Activated CD4-positive, alpha-beta T cell treated with anti-CD3 and anti-CD28 coated beads for 4 hours (primary cell): ENCODE results near the gene RNPC3.
"Not testable (repeated sequence)": the region's sequence is repeated elsewhere in the genome, so short reads cannot be mapped to it uniquely, and the experiment has no call there.

Experiments
- DNase-seq, 2 donors: peaks; one replicate each; pipeline ENCODE4 v3.0.0-alpha.2; 2020

Gene RNPC3

DNA sequence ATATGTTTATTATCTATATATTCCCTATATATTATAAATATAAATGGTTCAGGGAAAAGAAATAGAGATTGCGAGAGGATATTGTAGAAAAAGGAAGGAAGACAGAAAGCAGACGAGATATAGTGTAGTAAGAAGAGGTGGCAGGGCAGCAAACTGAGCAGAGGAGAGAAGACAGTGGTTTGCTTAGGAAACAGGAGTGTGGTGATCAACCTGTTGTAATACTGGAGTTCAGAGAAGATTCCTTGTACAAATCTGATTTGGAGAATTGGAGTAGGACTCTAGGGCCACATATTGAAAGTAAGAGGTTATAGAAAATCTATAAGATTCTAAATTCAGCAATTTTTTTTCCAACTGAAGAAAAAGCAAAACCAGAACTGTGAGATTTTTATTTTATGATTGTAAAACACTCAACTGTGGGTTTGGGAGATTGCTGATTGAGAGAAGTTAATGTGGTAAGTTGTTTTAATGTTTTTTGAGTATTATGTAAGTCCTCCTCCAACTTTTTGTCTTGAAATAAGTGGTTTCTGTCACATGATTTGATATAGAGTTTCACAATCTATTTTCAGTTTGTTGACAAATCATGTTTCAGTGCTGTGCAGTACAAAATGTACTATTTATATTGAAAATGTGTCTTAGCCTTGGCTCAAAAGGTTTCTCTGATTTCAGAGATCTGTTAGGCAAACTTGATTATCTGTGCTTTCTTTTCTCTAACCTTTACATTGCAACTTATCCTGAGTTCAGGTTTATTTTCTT, 36.3 kb downstream of the RNPC3 start:
- no peak for DNase-seq

DNA sequence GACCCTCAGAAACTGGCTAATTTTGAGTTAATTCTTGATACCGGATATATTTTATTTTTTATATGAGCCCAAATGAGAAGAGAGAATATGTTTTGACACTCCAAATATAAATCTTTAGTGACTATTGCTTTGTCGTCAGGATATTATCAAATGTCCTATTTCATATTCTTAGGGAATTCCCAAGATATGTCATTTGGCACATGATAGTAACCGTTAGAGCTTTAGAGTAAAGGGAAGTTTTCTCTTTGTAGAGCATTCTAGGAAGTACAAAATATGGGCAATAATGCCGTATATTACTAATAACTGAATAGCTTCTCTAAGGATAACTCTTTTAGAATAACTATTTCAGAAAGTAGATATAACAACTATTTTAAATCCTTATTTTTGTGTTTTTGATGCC, 37.6 kb downstream of the RNPC3 start:
- no peak for DNase-seq

DNA sequence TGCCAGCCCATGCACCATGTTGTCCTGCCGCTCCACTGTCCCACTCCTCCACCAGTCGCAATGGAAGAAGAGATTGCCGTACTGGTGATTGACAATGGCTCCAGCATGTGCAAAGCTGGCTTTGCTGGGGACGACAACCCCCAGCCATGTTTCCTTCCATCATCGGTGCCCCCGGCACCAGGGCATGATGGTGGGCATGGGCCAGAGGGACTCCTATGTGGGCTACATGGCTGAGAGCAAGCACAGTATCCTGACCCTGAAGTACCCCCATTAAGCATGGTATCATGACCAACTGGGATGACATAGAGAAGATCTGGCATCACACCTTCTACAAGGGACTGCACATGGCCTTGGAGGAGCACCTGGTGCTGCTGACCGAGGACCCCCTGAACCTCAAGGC, 44.0 kb downstream of the RNPC3 start:
- DNase-seq, result no peak

DNA sequence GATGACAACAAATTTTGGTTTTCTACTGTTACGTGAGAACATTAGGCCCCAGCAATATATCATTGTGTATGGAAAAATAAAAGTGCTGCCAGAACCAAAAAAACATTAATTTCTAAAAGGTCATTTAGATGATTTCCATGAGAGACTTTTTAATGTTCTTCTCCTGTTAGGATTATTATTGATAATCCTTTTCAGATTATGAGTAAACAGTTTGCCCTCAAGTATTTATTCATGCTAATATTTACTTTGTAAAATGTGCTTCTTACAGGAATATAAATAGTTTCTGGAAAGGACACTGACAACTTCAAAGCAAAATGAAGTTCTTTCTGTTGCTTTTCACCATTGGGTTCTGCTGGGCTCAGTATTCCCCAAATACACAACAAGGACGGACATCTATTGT, 45.8 kb downstream of the RNPC3 start, which contains the start of gene AMY2B:
Gene AMY2B, plus strand, starts transcription at position 301 of the 400 bp plus-strand sequence. Its CDS starts 14 bp downstream, at position 315.
- DNase-seq, result not testable (repeated sequence)

DNA sequence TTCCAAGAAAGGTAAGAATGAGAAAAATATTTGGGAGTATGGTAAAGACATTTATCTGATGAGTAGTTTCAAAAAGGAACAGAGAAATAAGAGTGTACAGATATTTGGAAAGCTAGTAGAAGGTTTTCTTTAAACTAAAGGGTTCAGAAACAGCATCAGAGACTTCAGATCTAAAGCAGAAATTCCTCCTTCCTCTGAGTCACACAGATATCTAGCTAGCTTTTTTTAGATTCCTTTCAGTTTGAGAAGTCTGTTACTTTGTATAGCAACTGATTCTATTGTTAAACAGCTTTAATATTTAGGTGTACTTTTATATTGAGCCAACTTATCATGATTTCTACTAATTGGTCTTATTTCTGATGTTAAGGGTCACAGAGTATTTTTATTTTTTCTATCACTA, 50.6 kb downstream of the RNPC3 start:
- DNase-seq, result no peak

DNA sequence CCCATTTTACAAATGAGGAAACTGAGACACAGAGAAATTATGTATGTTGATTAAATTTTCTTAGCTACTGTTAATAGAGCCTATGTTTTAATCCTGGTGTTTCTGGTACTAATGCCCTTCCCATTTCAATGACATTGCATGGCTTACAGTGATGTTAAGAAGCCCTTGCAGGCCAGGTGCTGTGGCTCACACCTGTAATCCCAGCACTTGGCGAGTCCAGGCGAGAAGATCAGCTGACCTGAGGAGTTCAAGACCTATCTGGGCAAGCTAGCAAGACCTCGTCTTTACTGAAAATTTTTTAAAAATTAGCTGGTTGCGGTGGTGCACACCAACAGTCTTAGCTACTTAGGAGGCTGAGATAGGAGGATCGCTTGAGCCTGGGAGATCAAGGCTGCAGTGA, 51.3 kb downstream of the RNPC3 start:
- not testable (repeated sequence) for DNase-seq

DNA sequence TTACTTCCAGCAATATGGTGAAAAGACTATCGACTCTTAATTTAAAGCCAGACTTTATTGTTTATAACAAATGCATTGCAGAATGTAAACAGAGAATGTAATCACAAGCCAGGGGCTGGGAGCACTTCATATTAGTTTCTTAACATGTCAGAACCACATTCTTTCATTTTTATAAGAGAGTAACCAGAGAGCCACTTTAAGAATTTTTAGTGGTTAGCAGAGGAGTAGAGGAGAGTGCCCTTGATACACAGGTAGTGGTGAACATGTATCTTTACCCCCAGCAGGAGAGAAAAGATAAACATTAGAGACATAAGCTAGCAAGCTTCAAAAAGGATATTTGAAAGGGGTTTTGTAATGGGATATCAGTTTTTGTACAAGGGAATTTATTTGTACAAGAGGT, 57.0 kb downstream of the RNPC3 start:
- DNase-seq, result no peak

DNA sequence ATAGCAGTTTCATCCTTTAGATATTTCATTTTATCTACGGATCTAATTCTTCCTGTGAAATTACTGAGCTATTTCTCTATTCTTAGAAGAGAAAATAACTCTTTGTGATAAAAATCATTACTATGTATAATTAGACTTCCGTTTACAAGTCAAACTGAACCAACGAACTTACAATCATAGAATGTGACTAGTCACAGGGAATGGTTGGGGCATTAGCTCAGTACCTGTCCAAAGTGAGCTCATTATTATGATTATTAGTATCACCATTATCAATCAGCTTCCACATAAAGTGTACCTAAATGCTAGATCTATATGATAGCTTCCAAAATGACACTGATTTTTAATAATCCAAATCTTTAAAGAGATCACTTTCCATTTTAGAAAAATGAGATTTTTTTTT, 58.4 kb downstream of the RNPC3 start:
- no peak for DNase-seq

DNA sequence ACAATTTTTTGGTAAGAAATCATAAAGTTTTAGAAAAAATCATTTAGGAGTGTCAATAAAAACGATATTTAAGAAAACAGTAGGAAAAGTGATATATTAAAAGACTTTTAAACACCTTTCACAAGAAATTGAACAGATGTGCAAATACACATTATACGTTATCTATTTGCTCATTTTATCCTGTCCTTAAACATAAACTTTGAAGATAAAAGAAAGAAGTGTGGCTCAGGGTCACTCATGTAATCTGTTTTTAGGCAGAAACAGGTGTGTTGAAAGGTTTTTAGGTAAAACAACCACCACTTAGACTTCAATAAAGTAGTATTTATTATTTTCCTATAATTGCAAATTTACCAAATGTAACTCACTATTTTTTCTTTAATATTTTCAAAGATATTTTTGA, 59.0 kb downstream of the RNPC3 start:
- DNase-seq, result no peak

DNA sequence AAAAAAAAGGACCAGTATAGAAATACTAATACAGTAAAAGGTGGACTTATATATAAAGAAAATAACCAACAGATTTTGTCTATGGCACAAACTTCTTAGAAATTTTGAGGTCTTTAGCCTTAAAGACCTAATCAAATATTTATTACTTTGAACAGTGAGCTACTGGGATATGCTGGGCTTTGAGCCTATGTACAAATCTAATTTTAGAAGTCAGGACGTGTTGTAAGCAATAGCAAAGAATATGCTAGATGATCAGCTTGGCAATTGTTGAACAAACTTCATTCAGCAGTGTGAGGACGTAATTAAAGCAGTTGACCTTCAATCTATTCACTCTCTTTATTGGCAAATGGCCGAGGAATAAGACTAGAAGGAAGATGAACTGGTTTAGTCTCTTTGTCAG, 77.2 kb downstream of the RNPC3 start:
- DNase-seq, result not testable (repeated sequence)
